Panc1 (cell line): ENCODE results near the gene DTNBP1. TPM values are rescaled to one million over a fixed set of nuclear protein-coding genes. Genes with fewer than 3 reads are reported as not detected.

Experiments used
- ATAC-seq: fragments of 200-7000 bp; cut with Tn5 transposase; 2 replicates; pipeline ENCODE4 v1.9.1; 2020; ENCODE audit warnings: mild to moderate bottlenecking, moderate library complexity
- BruUV-seq: library from RNA; stranded (reverse); fragments of 400-500 nt; replicated peaks from 2 replicates; lab custom pipeline; 2021; lab: Mats Ljungman, UMichigan
- CTCF ChIA-PET: fragments of 300-600 bp; sonication (Branson Sonifier 250); formaldehyde crosslinking; loops from one replicate; lab custom pipeline; 2022; ENCODE audit warnings: antibody characterized with exemption; lab: Charles Lee
- POLR2A ChIA-PET: fragments of 300-600 bp; sonication (Branson Sonifier 250); formaldehyde crosslinking; loops from one replicate; lab custom pipeline; 2022; ENCODE audit warnings: antibody characterized with exemption; lab: Charles Lee
- DNase-seq: peaks from one replicate; pipeline ENCODE4 v3.0.0-alpha.2; 2010; ENCODE audit warnings: low read depth, low spot score
- H3K27ac ChIP-seq: 2 replicates; pipeline ENCODE4 v1.5.1; 2011; ENCODE audit warnings: mild to moderate bottlenecking, low read length, inconsistent platforms
- H3K27me3 ChIP-seq: fragments of 200-500 bp; sonication (Bioruptor generic); 2 replicates; pipeline ENCODE4 v1.6.0; 2014; ENCODE audit warnings: low read length, inconsistent platforms; ENCODE audit not compliant: control insufficient read depth, insufficient read depth
- H3K36me3 ChIP-seq: fragments of 200-500 bp; sonication (Bioruptor generic); 2 replicates; pipeline ENCODE4 v1.5.1; 2014; ENCODE audit warnings: inconsistent platforms, mild to moderate bottlenecking, low read length, moderate library complexity; ENCODE audit not compliant: control insufficient read depth, insufficient read depth
- H3K4me1 ChIP-seq: 2 replicates; pipeline ENCODE4 v1.5.1; 2011; ENCODE audit warnings: inconsistent platforms, mild to moderate bottlenecking, low read length, moderate library complexity; ENCODE audit not compliant: control insufficient read depth, insufficient read depth
- H3K4me3 ChIP-seq, 2 experiments: 2 replicates each; pipeline ENCODE4 v1.5.1; 2011 to 2012; ENCODE audit warnings: low read depth in 2 of 2, low read length in 2 of 2, mild to moderate bottlenecking in 2 of 2, inconsistent platforms in 1 of 2, moderate library complexity in 1 of 2
- H3K9me3 ChIP-seq: fragments of 200-500 bp; sonication (Bioruptor generic); 2 replicates; pipeline ENCODE4 v1.5.1; 2014; ENCODE audit warnings: low read depth, mild to moderate bottlenecking, inconsistent platforms, low read length, moderate library complexity; ENCODE audit not compliant: control insufficient read depth, insufficient read depth
- CTCF ChIP-seq: fragments of 450-650 bp; IDR thresholded peaks from 2 replicates; pipeline ENCODE4 v1.5.1; 2017; ENCODE audit warnings: mild to moderate bottlenecking
- POLR2AphosphoS5 ChIP-seq: IDR thresholded peaks from 2 replicates; pipeline ENCODE4 v1.6.1; 2012; ENCODE audit warnings: mild to moderate bottlenecking, low read depth, low read length, moderate library complexity
- REST ChIP-seq, 2 experiments: IDR thresholded peaks; 2 replicates each; pipeline ENCODE4 v1.6.1; 2011 to 2012; ENCODE audit warnings: low read depth in 2 of 2, control low read depth in 1 of 2, low read length in 1 of 2, mild to moderate bottlenecking in 1 of 2, moderate library complexity in 1 of 2; ENCODE audit not compliant: insufficient read depth in 1 of 2
- SIN3A ChIP-seq: IDR thresholded peaks from 2 replicates; pipeline ENCODE4 v1.6.1; 2012; ENCODE audit warnings: low read depth, mild to moderate bottlenecking, low read length, moderate library complexity, borderline replicate concordance; ENCODE audit not compliant: insufficient read depth
- TCF7L2 ChIP-seq: IDR thresholded peaks from 2 replicates; pipeline ENCODE4 v1.6.1; 2011; ENCODE audit warnings: mild to moderate bottlenecking, low read depth, low read length, inconsistent platforms
- in situ Hi-C: cut with HindIII; loops from 2 replicates; pipeline ENCODE4 v1.10.0; 2016; ENCODE audit warnings: low sequenced_read_pairs, low pct_unique_long_range_greater_than_20kb
- intact Hi-C: fragments of 100-400 bp; cut with micrococcal nuclease; formaldehyde crosslinking; loops from one replicate; pipeline ENCODE4 v1.10.0; 2022; ENCODE audit not compliant: unreplicated experiment
- total RNA-seq: library from RNA; stranded (reverse); gene quantifications from one replicate; pipeline ENCODE4 v1.2.1, GENCODE V29; 2021; ENCODE audit not compliant: unreplicated experiment

The DTNBP1 gene
- total RNA-seq, 1 experiment from 2014 or later, result 29.3 TPM

- H3K9me3 ChIP-seq, result no peaks in the 10 kb centered on the region
- in situ Hi-C loops, result no loop called here
- no peak for TF ChIP-seq SIN3A
- no peak for TF ChIP-seq CTCF
- TF ChIP-seq REST (IDR thresholded peaks at IDR 0.05; ENCODE audit: insufficient read depth in 1 of 2, low read depth in 2 of 2, low read length in 1 of 2), result no peak
- TF ChIP-seq TCF7L2, result no peak
- TF ChIP-seq POLR2AphosphoS5, result no peak
- ChIA-PET POLR2A (no interaction called here), CTCF (no interaction called here)
- no peak overlapping the region for H3K4me3 ChIP-seq
- ATAC-seq (no peak), DNase-seq (no peak)
- BruUV-seq, result no TSS peak
- no peaks in the 10 kb centered on the region for H3K27me3 ChIP-seq
- peaks cover 7% of the 10 kb centered on the region; the same call in 1 of the 2 replicates for H3K36me3 ChIP-seq
- H3K27ac ChIP-seq, result no peak overlapping the region
- H3K4me1 ChIP-seq, result no peaks in the 10 kb centered on the region
- intact Hi-C loops, result no loop called here
Observed at GRCh38 chr6:15656145-15656544, 6.7 kb downstream of the DTNBP1 start.

GRCh38 chr6:15654250-15654649 lies 8.6 kb downstream of the DTNBP1 start:
- no peaks in the 10 kb centered on the region for H3K4me1 ChIP-seq
- intact Hi-C loops, result no loop called here
- H3K4me3 ChIP-seq, result no peak overlapping the region
- DNase-seq (no peak), ATAC-seq (no peak)
- no peaks in the 10 kb centered on the region for H3K9me3 ChIP-seq
- H3K27me3 ChIP-seq, result no peaks in the 10 kb centered on the region
- no peak for TF ChIP-seq SIN3A
- TF ChIP-seq TCF7L2, result no peak
- no peak for TF ChIP-seq CTCF
- TF ChIP-seq REST (IDR thresholded peaks at IDR 0.05; ENCODE audit: insufficient read depth in 1 of 2, low read depth in 2 of 2, low read length in 1 of 2), result no peak
- TF ChIP-seq POLR2AphosphoS5, result no peak
- in situ Hi-C loops, result no loop called here
- H3K36me3 ChIP-seq, result peaks cover 4% of the 10 kb centered on the region; the same call in 1 of the 2 replicates
- BruUV-seq, result no TSS peak
- H3K27ac ChIP-seq, result no peak overlapping the region
- CTCF ChIA-PET, result no interaction called here
- POLR2A ChIA-PET, result no interaction called here
